Endothelial cell of umbilical vein (primary cell): ENCODE data around the gene WSB1. TPM values are rescaled to one million over a fixed set of nuclear protein-coding genes. Genes with fewer than 3 reads are reported as not detected.

Experiments used
- BruUV-seq: library from RNA; stranded (reverse); fragments of 400-500 nt; replicated peaks from 2 replicates; lab custom pipeline; 2021; lab: Mats Ljungman, UMichigan
- CTCF ChIA-PET: fragments of 300-600, 350-600 bp; sonication (Branson Sonifier 250); formaldehyde crosslinking; loops from one replicate; lab custom pipeline; 2021; ENCODE audit warnings: antibody characterized with exemption, inconsistent platforms; lab: Charles Lee
- POLR2A ChIA-PET: fragments of 300-600, 350-600 bp; sonication (Branson Sonifier 250); formaldehyde crosslinking; loops from one replicate; lab custom pipeline; 2021; ENCODE audit warnings: antibody characterized with exemption, inconsistent platforms; lab: Charles Lee
- DNase-seq: peaks from one replicate; pipeline ENCODE4 v3.0.0-alpha.2; 2011; ENCODE audit warnings: low read depth, low spot score
- FAIRE-seq: peaks from 2 replicates; lab custom pipeline; 2011; peaks lifted over from hg19 to GRCh38; lab: Jason Lieb, UNC
- H2AFZ ChIP-seq: 2 replicates; pipeline ENCODE4 v1.6.0; 2012; ENCODE audit warnings: low read depth, low read length, control low read depth, inconsistent platforms
- H3K27ac ChIP-seq: 2 replicates; pipeline ENCODE4 v1.5.1; 2011; ENCODE audit warnings: low read depth, mild to moderate bottlenecking, control low read depth, low read length, moderate library complexity; ENCODE audit not compliant: insufficient read depth
- H3K27me3 ChIP-seq, 2 experiments: 2 replicates each; pipeline versions ENCODE4 v1.6.0 to v1.6.1; 2011; ENCODE audit warnings: low read length in 2 of 2, mixed read lengths in 1 of 2; ENCODE audit not compliant: control insufficient read depth in 2 of 2, insufficient read depth in 2 of 2
- H3K36me3 ChIP-seq, 2 experiments: 2 replicates in 1 of 2; 3 replicates in 1 of 2; pipeline ENCODE4 v1.5.1; 2011; ENCODE audit warnings: low read length in 2 of 2, mild to moderate bottlenecking in 1 of 2, moderate library complexity in 1 of 2; ENCODE audit not compliant: control insufficient read depth in 2 of 2, insufficient read depth in 2 of 2; ENCODE audit errors: extremely low read depth in 1 of 2
- H3K4me1 ChIP-seq: 3 replicates; pipeline ENCODE4 v1.5.1; 2011; ENCODE audit warnings: mild to moderate bottlenecking, low read length; ENCODE audit not compliant: control insufficient read depth, insufficient read depth; ENCODE audit errors: extremely low read depth
- H3K4me2 ChIP-seq: 2 replicates; pipeline ENCODE4 v1.6.1; 2011; ENCODE audit warnings: low read length, control low read depth, mixed read lengths; ENCODE audit not compliant: insufficient read depth
- H3K4me3 ChIP-seq, 3 experiments: fragments of 200-600 bp in 1 of 3; sonication (generic), shearing (Covaris generic) in 1 of 3; replicated peaks in 1 of 3; 2 replicates each; pipeline ENCODE4 v1.5.1; 2011 to 2016; ENCODE audit warnings: control low read depth in 3 of 3, low read length in 3 of 3, mild to moderate bottlenecking in 2 of 3, inconsistent platforms in 1 of 3, low read depth in 1 of 3, moderate library complexity in 1 of 3; ENCODE audit not compliant: insufficient read depth in 1 of 3
- H3K79me2 ChIP-seq: 2 replicates; pipeline ENCODE4 v1.6.0; 2012; ENCODE audit warnings: low read length, inconsistent platforms; ENCODE audit not compliant: control insufficient read depth, insufficient read depth
- H3K9ac ChIP-seq: replicated peaks from 2 replicates; pipeline ENCODE3; 2011; ENCODE audit warnings: low read length, control low read depth; ENCODE audit not compliant: insufficient read depth; ENCODE audit errors: extremely low read depth
- H3K9me1 ChIP-seq: replicated peaks from 3 replicates; pipeline ENCODE4 v1.6.0; 2011; ENCODE audit warnings: mild to moderate bottlenecking, low read length; ENCODE audit not compliant: control insufficient read depth, insufficient read depth; ENCODE audit errors: extremely low read depth
- H3K9me3 ChIP-seq: replicated peaks from 2 replicates; pipeline ENCODE4 v1.5.1; 2012; ENCODE audit warnings: low read length, inconsistent platforms; ENCODE audit not compliant: control insufficient read depth, insufficient read depth
- H4K20me1 ChIP-seq: replicated peaks from 2 replicates; pipeline ENCODE3; 2011; ENCODE audit warnings: mild to moderate bottlenecking, low read length; ENCODE audit not compliant: control insufficient read depth, insufficient read depth; ENCODE audit errors: extremely low read depth
- CTCF ChIP-seq, 2 donors: IDR thresholded peaks; 1 replicate in 1 of 2; 2 replicates in 1 of 2; pipeline ENCODE4 v1.5.1; 2011; ENCODE audit warnings: low read length in 2 of 2, mild to moderate bottlenecking in 2 of 2, moderate library complexity in 2 of 2, control low read depth in 1 of 2, inconsistent platforms in 1 of 2, low read depth in 1 of 2; ENCODE audit not compliant: insufficient read depth in 1 of 2; ENCODE audit errors: extremely low read depth in 1 of 2
- EZH2 ChIP-seq: IDR thresholded peaks from 2 replicates; pipeline ENCODE4 v1.6.1; 2012; ENCODE audit warnings: borderline replicate concordance, low read depth, mild to moderate bottlenecking, moderate library complexity, low read length, inconsistent platforms; ENCODE audit not compliant: severe bottlenecking
- FOS ChIP-seq: IDR thresholded peaks from 2 replicates; pipeline ENCODE4 v1.6.1; 2011; ENCODE audit warnings: mild to moderate bottlenecking, low read length, moderate library complexity, borderline replicate concordance; ENCODE audit not compliant: insufficient read depth
- JUN ChIP-seq: IDR thresholded peaks from 2 replicates; pipeline ENCODE4 v1.6.1; 2011; ENCODE audit warnings: borderline replicate concordance, low read depth; ENCODE audit not compliant: insufficient read length, insufficient read depth
- MAX ChIP-seq: IDR thresholded peaks from 2 replicates; pipeline ENCODE4 v1.6.1; 2011; ENCODE audit not compliant: insufficient read depth, insufficient read length
- MYC ChIP-seq: IDR thresholded peaks from one replicate; pipeline ENCODE4 v1.6.1; 2011; ENCODE audit warnings: mild to moderate bottlenecking, low read depth, low read length
- POLR2A ChIP-seq: IDR thresholded peaks from 2 replicates; pipeline ENCODE4 v1.6.1; 2012; ENCODE audit warnings: low read depth, mild to moderate bottlenecking, control low read depth, low read length
- POLR2AphosphoS5 ChIP-seq: IDR thresholded peaks from 2 replicates; pipeline ENCODE4 v1.6.1; 2012; ENCODE audit warnings: low read depth, mild to moderate bottlenecking, control low read depth, low read length, moderate library complexity; ENCODE audit not compliant: insufficient read depth
- dilution Hi-C: fragments of 300-500 bp; cut with MboI; formaldehyde crosslinking; loops from one replicate; pipeline ENCODE4 v1.15.0; 2019; ENCODE audit warnings: low sequenced_read_pairs; ENCODE audit not compliant: extremely low pct_ligation_motif_present
- intact Hi-C: fragments of 100-400 bp; cut with micrococcal nuclease; formaldehyde crosslinking; loops from one replicate; pipeline ENCODE4 v1.10.0; 2022
- polyA plus RNA-seq, 4 experiments: library from polyadenylated mRNA; depleted of rRNA in 3 of 4; stranded (reverse) in 3 of 4; unstranded in 1 of 4; fragments of >200 nt; gene quantifications; 2 replicates each; pipeline versions ENCODE4 v1.2.1 to v1.2.3, GENCODE V29; 2011 to 2012; ENCODE audit warnings: missing spikeins in 1 of 4
- total RNA-seq: library from RNA; stranded (reverse); gene quantifications from 2 replicates; pipeline ENCODE4 v1.2.3, GENCODE V29; 2021

The WSB1 gene
- total and polyA plus RNA-seq, 2 donors (not counting 3 experiments of a cell fraction or from before 2014, with no cell fraction given): 471 to 736 TPM

DNA sequence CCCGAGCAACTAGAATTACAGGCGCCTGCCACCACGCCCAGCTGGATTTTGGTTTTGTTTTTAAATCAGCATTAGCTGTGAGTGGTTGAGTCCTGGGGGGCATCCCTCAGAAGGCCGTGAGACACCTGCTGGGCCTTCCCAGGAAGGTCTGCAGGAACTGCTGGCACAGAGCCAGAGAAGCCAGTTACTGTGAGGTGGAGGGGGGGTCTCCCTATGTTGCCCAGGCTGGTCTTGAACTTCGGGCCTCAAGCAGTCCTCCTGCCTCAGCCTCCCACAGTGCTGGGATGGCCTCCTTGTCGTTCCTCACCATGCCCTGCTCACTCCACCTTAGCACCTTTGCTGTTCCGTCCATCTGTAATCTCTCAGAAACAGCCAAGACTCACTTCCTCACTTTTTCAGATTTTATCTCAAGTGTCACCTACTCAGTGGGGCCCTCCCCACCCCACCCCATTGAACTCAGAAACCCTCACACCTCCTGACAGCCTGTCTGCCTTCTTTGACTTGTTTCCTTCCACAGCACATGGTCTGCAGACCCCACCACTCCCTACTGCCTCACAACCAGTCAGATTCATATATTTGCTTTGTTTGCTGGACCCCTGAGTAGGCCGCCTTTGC is 62.3 kb downstream of the WSB1 start:
- CTCF ChIA-PET: interaction anchor here (2.7 to 4.7 kb wide), 4 partner anchors 9 to 245 kb away, joined by 9 to 73 read pairs (median 30); no protein-coding TSS in a partner anchor
- DNase-seq: no peak
- no peaks in the 10 kb centered on the region for H3K9me1 ChIP-seq
- TF ChIP-seq POLR2AphosphoS5 (no peak), CTCF (IDR thresholded peaks at IDR 0.05; ENCODE audit: extremely low read depth in 1 of 2, insufficient read depth in 1 of 2, low read depth in 1 of 2, low read length in 2 of 2) (no peak), MAX (no peak), EZH2 (no peak), FOS (no peak), MYC (no peak), JUN (no peak), POLR2A (no peak)
- H4K20me1 ChIP-seq: no peaks in the 10 kb centered on the region
- dilution Hi-C loops (no loop called here), intact Hi-C loops (no loop called here)
- no peaks in the 10 kb centered on the region for H3K27me3 ChIP-seq
- H3K4me3 ChIP-seq: no peak overlapping the region
- no TSS peak for BruUV-seq
- H3K4me1 ChIP-seq: peaks cover 33% of the 10 kb centered on the region
- H3K4me2 ChIP-seq: no peak overlapping the region
- no peaks in the 10 kb centered on the region for H3K36me3 ChIP-seq
- POLR2A ChIA-PET: no interaction called here
- FAIRE-seq: no peak
- H3K79me2 ChIP-seq: no peaks in the 10 kb centered on the region
- no peaks in the 10 kb centered on the region for H3K9me3 ChIP-seq
- no peak overlapping the region for H2AFZ ChIP-seq
- H3K27ac ChIP-seq: no peak overlapping the region
- no peak overlapping the region for H3K9ac ChIP-seq
